Measurements from ENCODE around the gene CCDC175.

- TF ChIP-seq POLR2A (IDR thresholded peaks at IDR 0.05; ENCODE audit: low read depth, low read length) (no peak), CTCF (IDR thresholded peaks at IDR 0.05; ENCODE audit: extremely low read depth in 1 of 2, insufficient read depth in 1 of 2, low read depth in 1 of 2, low read length in 2 of 2) (no peak), POLR2AphosphoS5 (IDR thresholded peaks at IDR 0.05; ENCODE audit: insufficient read depth, low read depth, low read length) (no peak), JUN (IDR thresholded peaks at IDR 0.05; ENCODE audit: borderline replicate concordance, insufficient read depth, insufficient read length, low read depth) (no peak)
Measured at GRCh38 chr14:59510001-59510400, 66.6 kb downstream of the CCDC175 start.

Measured in endothelial cell of umbilical vein (primary cell).